Right lobe of liver (tissue), 4 donors: Measurements from ENCODE around the gene THAP8.
"Not testable (repeated sequence)": the region's sequence is repeated elsewhere in the genome, so short reads cannot be mapped to it uniquely, and the experiment has no call there.

Experiments used
- CTCF ChIP-seq, 4 donors: fragments of 200-600 bp in 3 of 4; fragments of 450-650 bp in 1 of 4; IDR thresholded peaks; one replicate each; pipeline versions ENCODE4 v1.5.1 to v1.8.0; 2016 to 2022; ENCODE audit warnings: antibody characterized with exemption in 4 of 4, mild to moderate bottlenecking in 2 of 4
- POLR2A ChIP-seq: fragments of 450-650 bp; IDR thresholded peaks from one replicate; pipeline ENCODE4 v1.6.1; 2017; ENCODE audit warnings: antibody characterized with exemption, mild to moderate bottlenecking
- donor health status: DM: no; HTN: no; CAD: no.
- donor health status: DM: no; HTN: no; CAD: no.
- donor health status: DM: no; HTN: yes; CAD: no.

- TF ChIP-seq CTCF (IDR thresholded peaks at IDR 0.05); POLR2A: not testable (repeated sequence)
Observed at GRCh38 chr19:36068810-36069499, 14.9 kb upstream of the THAP8 start.
